ENCODE results near the gene HES4.

- no peak for TF ChIP-seq CTCF (conservative IDR thresholded peaks at IDR 0.05; ENCODE audit: low read depth, low read length)
- TF ChIP-seq EZH2phosphoT487 (IDR thresholded peaks at IDR 0.05; ENCODE audit: borderline replicate concordance, low read length) = no peak
These were observed 37.3 kb downstream of the HES4 start for GRCh38 chr1:962381-963300.
